ENCODE data around the gene C4orf51. TPM values are rescaled to one million over a fixed set of nuclear protein-coding genes. Genes with fewer than 3 reads are reported as not detected.

The C4orf51 gene
- total and polyA plus RNA-seq, 2 of the 8 experiments (the other 6 are each of a cell fraction or from before 2014, with no cell fraction given) = 0.54 TPM; not detected in 1

- FAIRE-seq (no peak), DNase-seq (ENCODE audit: low read depth in 1 of 2, low spot score in 2 of 2) (no peak)
- Histone ChIP-seq H3K4me1 (replicated peaks in 1 of 4; ENCODE audit: control insufficient read depth in 3 of 4, insufficient read depth in 4 of 4, low read length in 3 of 4) (no peaks in the 10 kb centered on the region), H4K5ac (ENCODE audit: insufficient read length, low read depth, low read length) (no peak overlapping the region), H3K23me2 (ENCODE audit: low read depth, low read length) (no peaks in the 10 kb centered on the region), H3K4me3 (ENCODE audit: extremely low read depth in 1 of 4, insufficient read depth in 2 of 4, low read depth in 3 of 4, low read length in 4 of 4) (no peak overlapping the region), H2BK5ac (ENCODE audit: low read depth, low read length) (no peak overlapping the region), H3K27ac (ENCODE audit: low read depth, low read length) (no peak overlapping the region), H2BK12ac (ENCODE audit: low read depth, low read length) (no peak overlapping the region), H3K18ac (ENCODE audit: extremely low read depth, low read length) (no peak overlapping the region), H3K14ac (ENCODE audit: insufficient read length) (no peak overlapping the region), H4K91ac (replicated peaks; ENCODE audit: insufficient read length, low read length) (no peak overlapping the region), H3K9me3 (ENCODE audit: insufficient read depth in 2 of 2, low read depth in 1 of 2, low read length in 1 of 2) (no peaks in the 10 kb centered on the region), H3K79me2 (ENCODE audit: control insufficient read depth in 1 of 2, insufficient read depth in 2 of 2, low read length in 2 of 2) (no peaks in the 10 kb centered on the region), H3K4ac (replicated peaks; ENCODE audit: insufficient read length, low read depth, low read length) (no peak overlapping the region), H3K4me2 (ENCODE audit: insufficient read depth in 1 of 2, low read depth in 2 of 2, low read length in 2 of 2) (no peak overlapping the region), H4K8ac (ENCODE audit: extremely low read depth, insufficient read depth, low read length) (no peak overlapping the region), H2BK20ac (ENCODE audit: low read length) (no peak overlapping the region), H3K56ac (replicated peaks; ENCODE audit: insufficient read length, low read depth, low read length) (no peak overlapping the region), H2BK120ac (replicated peaks; ENCODE audit: low read depth, low read length) (no peak overlapping the region), H3K79me1 (ENCODE audit: low read depth, low read length) (no peaks in the 10 kb centered on the region), H4K20me1 (replicated peaks in 1 of 2; ENCODE audit: control insufficient read depth in 1 of 2, insufficient read depth in 2 of 2, low read length in 2 of 2) (no peaks in the 10 kb centered on the region), H3K9ac (replicated peaks in 1 of 4; ENCODE audit: extremely low read depth in 1 of 4, low read depth in 3 of 4, low read length in 3 of 4) (no peak overlapping the region), H2BK15ac (ENCODE audit: low read length) (no peak overlapping the region), H2AK5ac (ENCODE audit: low read depth, low read length) (no peak overlapping the region), H3K27me3 (replicated peaks in 1 of 4; ENCODE audit: control insufficient read depth in 3 of 4, extremely low read depth in 1 of 4, insufficient read depth in 3 of 4, low read length in 3 of 4) (no peaks in the 10 kb centered on the region), H2AFZ (ENCODE audit: low read length) (no peak overlapping the region), H3K23ac (ENCODE audit: insufficient read length) (no peak overlapping the region), H3K36me3 (ENCODE audit: control insufficient read depth in 2 of 4, insufficient read depth in 4 of 4, low read length in 3 of 4) (no peaks in the 10 kb centered on the region)
- CTCF ChIA-PET (ENCODE audit: partially characterized antibody) = interaction anchor here (1.0 to 1.5 kb wide), 3 partner anchors 10 to 244 kb away, joined by 3 to 5 read pairs (median 4); no protein-coding TSS in a partner anchor
- TF ChIP-seq RAD21 (IDR thresholded peaks at IDR 0.05 in 1 of 2, conservative IDR thresholded peaks at IDR 0.05 in 1 of 2; ENCODE audit: low read depth in 2 of 2, low read length in 2 of 2) (peak; percentile 32 to 49; a peak in 3 of 4 replicates), RBBP5 (IDR thresholded peaks at IDR 0.05; ENCODE audit: borderline replicate concordance, low read depth, low read length) (no peak), TBP (IDR thresholded peaks at IDR 0.05; ENCODE audit: low read depth, low read length) (no peak), CREB1 (IDR thresholded peaks at IDR 0.05) (no peak), ATF3 (IDR thresholded peaks at IDR 0.05; ENCODE audit: insufficient read depth, low read depth, low read length) (no peak), CBX8 (IDR thresholded peaks at IDR 0.05; ENCODE audit: borderline replicate concordance, low read depth, low read length) (no peak), SP2 (IDR thresholded peaks at IDR 0.05; ENCODE audit: low read length) (no peak), POLR2A (IDR thresholded peaks at IDR 0.05; ENCODE audit: control extremely low read depth in 1 of 2, low read depth in 2 of 2, low read length in 2 of 2) (no peak), CTCF (IDR thresholded peaks at IDR 0.05; ENCODE audit: control extremely low read depth in 1 of 3, insufficient read depth in 1 of 3, low read depth in 1 of 3, low read length in 3 of 3) (peak in 1 of 3 experiments; percentile 13; a peak in 1 of 4 replicates), NRF1 (IDR thresholded peaks at IDR 0.05; ENCODE audit: low read depth, low read length) (no peak), KDM1A (IDR thresholded peaks at IDR 0.05; ENCODE audit: borderline replicate concordance, low read length) (no peak), SP4 (IDR thresholded peaks at IDR 0.05; ENCODE audit: low read length) (no peak)
- POLR2A ChIA-PET (ENCODE audit: partially characterized antibody) = no interaction called here
- 90% methylated on average over 3 of the region's 3 CpGs; no CpG with 5 or more reads in 1 of the 2 experiments for whole genome bisulfite sequencing, 2 experiments (ENCODE audit: extremely low coverage in 1 of 2, insufficient coverage in 1 of 2, insufficient read length in 1 of 2, insufficient replicate concordance in 2 of 2, low coverage in 1 of 2, low lambda C conversion rate in 2 of 2, missing lambda C conversion rate in 1 of 2)
These were observed 35.2 kb upstream of the C4orf51 start for GRCh38 chr4:145644699-145645098.

All from H1 (cell line).